Lower lobe of right lung (tissue), 2 donors: ENCODE data around the gene TFCP2L1. TPM values are rescaled to one million over a fixed set of nuclear protein-coding genes. Genes with fewer than 3 reads are reported as not detected.
"Not testable (repeated sequence)": the region's sequence is repeated elsewhere in the genome, so short reads cannot be mapped to it uniquely, and the experiment has no call there.

Experiments used
- ATAC-seq, 2 donors: fragments of 200-7000 bp; cut with Tn5 transposase; one replicate each; pipeline ENCODE4 v1.9.1; 2020 to 2022; ENCODE audit warnings: mild to moderate bottlenecking in 2 of 2, moderate library complexity in 2 of 2
- DNase-seq: peaks from one replicate; pipeline ENCODE4 v3.0.0-alpha.2; 2020
- H3K27ac ChIP-seq: fragments of 200-600 bp; one replicate; pipeline ENCODE4 v1.8.0; 2022
- H3K27me3 ChIP-seq: fragments of 200-600 bp; one replicate; pipeline ENCODE4 v1.8.0; 2022; ENCODE audit warnings: low read depth
- H3K36me3 ChIP-seq: fragments of 200-600 bp; one replicate; pipeline ENCODE4 v1.8.0; 2022; ENCODE audit warnings: mild to moderate bottlenecking
- H3K4me1 ChIP-seq: fragments of 200-600 bp; one replicate; pipeline ENCODE4 v1.8.0; 2022
- H3K4me3 ChIP-seq: fragments of 200-600 bp; one replicate; pipeline ENCODE4 v1.8.0; 2022; ENCODE audit warnings: mild to moderate bottlenecking
- H3K9me3 ChIP-seq: fragments of 200-600 bp; one replicate; pipeline ENCODE4 v1.8.0; 2022
- CTCF ChIP-seq: fragments of 200-600 bp; IDR thresholded peaks from one replicate; pipeline ENCODE4 v1.8.0; 2022; ENCODE audit warnings: antibody characterized with exemption, mild to moderate bottlenecking
- intact Hi-C: fragments of 100-400 bp; cut with DNase I; formaldehyde crosslinking; loops from one replicate; pipeline ENCODE4 v1.11.0; 2022
- total RNA-seq: library from RNA; stranded (reverse); fragmentation: NEBNext Ultra II Directional; extraction: Animal tissue kit (Norgen Biotek cat#: 25700); gene quantifications from one replicate; pipeline ENCODE4 v1.2.1, GENCODE V29; 2021
- donor health status: DM: no; HTN: yes; CAD: no; lungs with severe emphysema.

Gene TFCP2L1
- total RNA-seq, 1 donor from 2014 or later, result 19.2 TPM

- Histone ChIP-seq H3K36me3 (no peaks in the 10 kb centered on the region), H3K27me3 (no peaks in the 10 kb centered on the region), H3K9me3 (no peaks in the 10 kb centered on the region), H3K4me3 (no peak overlapping the region), H3K27ac (no peak overlapping the region), H3K4me1 (no peaks in the 10 kb centered on the region)
- intact Hi-C loops, result no loop called here
- TF ChIP-seq CTCF, result no peak
- DNase-seq (no peak), ATAC-seq (no peak)
Observed at GRCh38 chr2:121329786-121330185, 44.8 kb upstream of the TFCP2L1 start.

DNA sequence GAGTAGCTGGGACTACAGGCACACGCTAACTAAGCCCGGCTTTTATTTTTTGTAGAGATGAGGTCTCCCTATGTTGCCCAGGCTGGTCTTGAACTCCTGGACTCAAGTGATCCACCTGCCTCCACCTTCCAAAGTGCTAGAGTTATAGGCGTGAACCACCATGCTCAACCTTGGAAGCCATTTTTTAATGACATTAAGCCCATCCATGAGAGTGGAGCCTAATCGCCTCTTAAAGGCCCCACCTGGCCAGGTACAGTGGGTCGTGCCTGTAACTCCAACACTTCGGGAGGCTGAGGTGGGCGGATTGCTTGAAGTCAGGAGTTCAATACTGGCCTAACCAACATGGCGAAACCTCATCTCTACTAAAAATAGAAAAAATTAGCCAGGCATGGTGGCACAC lies 41.6 kb upstream of the TFCP2L1 start:
- Histone ChIP-seq H3K4me3 (no peak overlapping the region), H3K4me1 (no peaks in the 10 kb centered on the region), H3K27ac (no peak overlapping the region), H3K9me3 (no peaks in the 10 kb centered on the region), H3K27me3 (no peaks in the 10 kb centered on the region), H3K36me3 (no peaks in the 10 kb centered on the region)
- no peak for TF ChIP-seq CTCF
- intact Hi-C loops, result no loop called here
- no peak for ATAC-seq
- no peak for DNase-seq

DNA sequence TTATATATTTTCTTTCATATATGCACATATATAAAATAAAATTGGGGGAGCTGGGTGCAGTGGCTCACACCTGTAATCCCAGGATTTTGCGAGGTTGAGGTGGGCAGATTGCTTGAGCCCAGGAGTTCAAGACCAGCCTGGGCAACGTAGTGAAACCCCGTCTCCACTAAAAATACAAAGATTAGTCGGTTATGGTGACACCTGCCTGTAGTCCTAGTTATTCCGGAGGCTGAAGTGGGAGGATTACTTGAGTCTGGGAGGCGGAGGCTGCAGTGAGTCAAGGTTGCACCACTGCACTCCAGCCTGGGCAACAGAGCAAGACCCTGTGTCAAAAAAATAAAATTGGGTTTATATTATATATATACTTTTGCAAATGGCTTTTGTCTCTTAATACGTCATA lies 39.6 kb upstream of the TFCP2L1 start:
- no peak overlapping the region for H3K27ac ChIP-seq
- no peak for ATAC-seq
- no peak for DNase-seq
- TF ChIP-seq CTCF, result no peak
- intact Hi-C loops, result no loop called here
- H3K4me1 ChIP-seq, result no peaks in the 10 kb centered on the region
- no peaks in the 10 kb centered on the region for H3K36me3 ChIP-seq
- H3K9me3 ChIP-seq, result no peaks in the 10 kb centered on the region
- H3K4me3 ChIP-seq, result no peak overlapping the region
- H3K27me3 ChIP-seq, result no peaks in the 10 kb centered on the region

GRCh38 chr2:121321476-121321875 lies 36.5 kb upstream of the TFCP2L1 start:
- no peaks in the 10 kb centered on the region for H3K4me1 ChIP-seq
- H3K4me3 ChIP-seq, result no peak overlapping the region
- no peaks in the 10 kb centered on the region for H3K9me3 ChIP-seq
- intact Hi-C loops, result no loop called here
- no peaks in the 10 kb centered on the region for H3K27me3 ChIP-seq
- DNase-seq (no peak), ATAC-seq (no peak)
- no peaks in the 10 kb centered on the region for H3K36me3 ChIP-seq
- H3K27ac ChIP-seq, result no peak overlapping the region
- no peak for TF ChIP-seq CTCF

GRCh38 chr2:121319941-121320340 lies 34.9 kb upstream of the TFCP2L1 start:
- ATAC-seq (no peak), DNase-seq (no peak)
- no peaks in the 10 kb centered on the region for H3K27me3 ChIP-seq
- H3K9me3 ChIP-seq, result no peaks in the 10 kb centered on the region
- no peak overlapping the region for H3K27ac ChIP-seq
- H3K36me3 ChIP-seq, result no peaks in the 10 kb centered on the region
- H3K4me3 ChIP-seq, result no peak overlapping the region
- no peaks in the 10 kb centered on the region for H3K4me1 ChIP-seq
- TF ChIP-seq CTCF, result no peak
- intact Hi-C loops, result no loop called here

GRCh38 chr2:121316986-121317385 lies 32.0 kb upstream of the TFCP2L1 start:
- H3K4me3 ChIP-seq, result no peak overlapping the region
- no peaks in the 10 kb centered on the region for H3K4me1 ChIP-seq
- DNase-seq, result no peak
- TF ChIP-seq CTCF, result no peak
- no peaks in the 10 kb centered on the region for H3K36me3 ChIP-seq
- no peaks in the 10 kb centered on the region for H3K9me3 ChIP-seq
- intact Hi-C loops, result no loop called here
- H3K27me3 ChIP-seq, result no peaks in the 10 kb centered on the region
- no peak for ATAC-seq
- H3K27ac ChIP-seq, result no peak overlapping the region

GRCh38 chr2:121313701-121314100 lies 28.7 kb upstream of the TFCP2L1 start:
- H3K9me3 ChIP-seq, DNase-seq, intact Hi-C loops, H3K27me3 ChIP-seq, H3K4me1 ChIP-seq, H3K27ac ChIP-seq, H3K36me3 ChIP-seq, ATAC-seq, H3K4me3 ChIP-seq: not testable (repeated sequence)
